OCI-LY7 (cell line): ENCODE measurements around the gene SPO11.

Experiments
- EZH2phosphoT487 ChIP-seq: fragments of 200-600 bp; sonication (generic); IDR thresholded peaks from 2 replicates; pipeline ENCODE4 v1.6.1; 2018; ENCODE audit warnings: low read depth, borderline replicate concordance, mild to moderate bottlenecking, mixed run types, antibody characterized with exemption, low read length, moderate library complexity, mixed read lengths
- TF ChIP-seq, protein P1 (sequence below): fragments of 200-600 bp; sonication (generic); conservative IDR thresholded peaks from 2 replicates; pipeline ENCODE4 v1.5.1; 2014; ENCODE audit warnings: mild to moderate bottlenecking, antibody characterized with exemption, low read length, moderate library complexity, mixed read lengths

DNA sequence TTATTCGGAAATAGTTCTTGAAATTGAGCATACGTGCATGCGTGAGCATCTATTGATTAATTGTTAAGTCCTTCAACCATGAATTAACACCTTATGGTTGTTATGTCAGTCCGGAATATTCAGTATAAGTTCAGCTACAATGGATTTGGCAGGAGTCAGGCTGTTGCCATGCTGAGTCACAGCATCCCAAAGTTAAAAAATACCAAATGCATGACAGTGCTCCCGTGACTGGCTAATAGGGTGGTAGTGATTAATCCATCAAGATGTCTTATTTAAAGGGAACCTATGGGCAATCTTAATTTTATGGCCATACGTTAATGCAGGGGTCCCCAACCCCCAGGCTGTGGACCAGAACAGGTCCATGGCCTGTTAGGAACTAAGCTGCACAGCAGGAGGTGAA is 31.9 kb downstream of the SPO11 start:
- TF ChIP-seq, protein P1, sequence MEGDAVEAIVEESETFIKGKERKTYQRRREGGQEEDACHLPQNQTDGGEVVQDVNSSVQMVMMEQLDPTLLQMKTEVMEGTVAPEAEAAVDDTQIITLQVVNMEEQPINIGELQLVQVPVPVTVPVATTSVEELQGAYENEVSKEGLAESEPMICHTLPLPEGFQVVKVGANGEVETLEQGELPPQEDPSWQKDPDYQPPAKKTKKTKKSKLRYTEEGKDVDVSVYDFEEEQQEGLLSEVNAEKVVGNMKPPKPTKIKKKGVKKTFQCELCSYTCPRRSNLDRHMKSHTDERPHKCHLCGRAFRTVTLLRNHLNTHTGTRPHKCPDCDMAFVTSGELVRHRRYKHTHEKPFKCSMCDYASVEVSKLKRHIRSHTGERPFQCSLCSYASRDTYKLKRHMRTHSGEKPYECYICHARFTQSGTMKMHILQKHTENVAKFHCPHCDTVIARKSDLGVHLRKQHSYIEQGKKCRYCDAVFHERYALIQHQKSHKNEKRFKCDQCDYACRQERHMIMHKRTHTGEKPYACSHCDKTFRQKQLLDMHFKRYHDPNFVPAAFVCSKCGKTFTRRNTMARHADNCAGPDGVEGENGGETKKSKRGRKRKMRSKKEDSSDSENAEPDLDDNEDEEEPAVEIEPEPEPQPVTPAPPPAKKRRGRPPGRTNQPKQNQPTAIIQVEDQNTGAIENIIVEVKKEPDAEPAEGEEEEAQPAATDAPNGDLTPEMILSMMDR = no peak
- TF ChIP-seq EZH2phosphoT487 = no peak
